Neural cell (in vitro differentiated cells): ENCODE results near the gene TVP23C.

Experiments used
- CTCF ChIP-seq: fragments of 450-650 bp; IDR thresholded peaks from 2 replicates; pipeline ENCODE4 v1.5.1; 2014; ENCODE audit warnings: antibody characterized with exemption, mild to moderate bottlenecking, moderate library complexity; ENCODE audit not compliant: poor library complexity, severe bottlenecking
- EP300 ChIP-seq: fragments of 450-650 bp; conservative IDR thresholded peaks from 2 replicates; pipeline ENCODE4 v1.6.1; 2014; ENCODE audit warnings: antibody characterized with exemption, mild to moderate bottlenecking, moderate library complexity; ENCODE audit not compliant: poor library complexity, severe bottlenecking
- EZH2 ChIP-seq: fragments of 200-600, 300-800 bp; shearing (Covaris generic), sonication (generic); IDR thresholded peaks from 2 replicates; pipeline ENCODE4 v1.6.1; 2014; ENCODE audit warnings: antibody characterized with exemption, low read length, borderline replicate concordance, mild to moderate bottlenecking; ENCODE audit not compliant: insufficient read depth, poor library complexity, severe bottlenecking
- POLR2AphosphoS5 ChIP-seq: IDR thresholded peaks from 2 replicates; pipeline ENCODE4 v1.6.1; 2012
- RAD21 ChIP-seq: fragments of 450-650 bp; conservative IDR thresholded peaks from 2 replicates; pipeline ENCODE4 v1.6.1; 2014; ENCODE audit warnings: antibody characterized with exemption, mild to moderate bottlenecking, moderate library complexity
- REST ChIP-seq: IDR thresholded peaks from 2 replicates; pipeline ENCODE4 v1.6.1; 2012; ENCODE audit warnings: borderline replicate concordance
- TAF1 ChIP-seq: IDR thresholded peaks from 2 replicates; pipeline ENCODE4 v1.6.1; 2012; ENCODE audit warnings: low read depth

- TF ChIP-seq CTCF (no peak), EZH2 (no peak), POLR2AphosphoS5 (no peak), EP300 (no peak), REST (no peak), RAD21 (no peak), TAF1 (no peak)
Observed at GRCh38 chr17:15467592-15467991, 95.7 kb downstream of the TVP23C start, which contains the start of gene CDRT4.
